DND-41 (cell line): ENCODE results near the gene SERINC5.

Source experiments
- ATAC-seq: fragments of 200-7000 bp; cut with Tn5 transposase; 3 replicates; pipeline ENCODE4 v1.9.1; 2021; ENCODE audit warnings: low read depth; ENCODE audit not compliant: insufficient read depth
- DNase-seq: peaks from one replicate; pipeline ENCODE4 v3.0.0-alpha.2; 2020
- H2AFZ ChIP-seq: 2 replicates; pipeline ENCODE4 v1.6.0; 2012; ENCODE audit warnings: low read depth, low read length
- H3K27ac ChIP-seq: 2 replicates; pipeline ENCODE4 v1.5.1; 2012; ENCODE audit warnings: low read length, inconsistent platforms
- H3K27me3 ChIP-seq: fragments of 200-600 bp; sonication (generic); 2 replicates; pipeline ENCODE4 v1.6.0; 2012; ENCODE audit warnings: low read length, mild to moderate bottlenecking, inconsistent platforms; ENCODE audit not compliant: insufficient read depth, poor library complexity
- H3K36me3 ChIP-seq: 2 replicates; pipeline ENCODE4 v1.5.1; 2012; ENCODE audit warnings: low read length, inconsistent platforms; ENCODE audit not compliant: insufficient read depth
- H3K4me1 ChIP-seq: 2 replicates; pipeline ENCODE4 v1.5.1; 2012; ENCODE audit warnings: mild to moderate bottlenecking, low read length; ENCODE audit not compliant: insufficient read depth
- H3K4me2 ChIP-seq: 2 replicates; pipeline ENCODE4 v1.6.0; 2012; ENCODE audit warnings: mild to moderate bottlenecking, moderate library complexity, low read length, inconsistent platforms; ENCODE audit not compliant: insufficient read depth
- H3K4me3 ChIP-seq, 2 experiments: fragments of 200-600 bp in 1 of 2; shearing (Covaris generic) in 1 of 2; 2 replicates each; pipeline ENCODE4 v1.5.1; 2012 to 2016; ENCODE audit warnings: inconsistent platforms in 2 of 2, low read length in 2 of 2, mild to moderate bottlenecking in 2 of 2, low read depth in 1 of 2, moderate library complexity in 1 of 2
- H3K79me2 ChIP-seq: 2 replicates; pipeline ENCODE4 v1.6.0; 2012; ENCODE audit warnings: low read length, inconsistent platforms; ENCODE audit not compliant: insufficient read depth
- H3K9ac ChIP-seq: 2 replicates; pipeline ENCODE4 v1.6.0; 2012; ENCODE audit warnings: low read depth, mild to moderate bottlenecking, inconsistent platforms, low read length, moderate library complexity
- H3K9me3 ChIP-seq: 2 replicates; pipeline ENCODE4 v1.5.1; 2012; ENCODE audit warnings: low read length, moderate library complexity, mild to moderate bottlenecking, inconsistent platforms; ENCODE audit not compliant: insufficient read depth, severe bottlenecking
- H4K20me1 ChIP-seq: 2 replicates; pipeline ENCODE4 v1.6.0; 2012; ENCODE audit warnings: low read length; ENCODE audit not compliant: insufficient read depth
- CTCF ChIP-seq: IDR thresholded peaks from 2 replicates; pipeline ENCODE4 v1.5.1; 2012; ENCODE audit warnings: borderline replicate concordance, low read length, moderate library complexity, mild to moderate bottlenecking; ENCODE audit not compliant: poor library complexity, severe bottlenecking; ENCODE audit errors: extremely low read depth
- EZH2 ChIP-seq: IDR thresholded peaks from 3 replicates; pipeline ENCODE4 v1.6.1; 2012; ENCODE audit warnings: borderline replicate concordance, low read depth, mild to moderate bottlenecking, moderate library complexity, low read length, inconsistent platforms; ENCODE audit not compliant: severe bottlenecking

SERINC5 gene

GRCh38 chr5:80259511-80260203 is 3.8 kb upstream of the SERINC5 start:
- H3K9ac ChIP-seq: no peak overlapping the region
- H3K27ac ChIP-seq: no peak overlapping the region
- no peak overlapping the region for H3K4me2 ChIP-seq
- H3K4me1 ChIP-seq: peaks cover 13% of the 10 kb centered on the region
- H3K79me2 ChIP-seq: peaks cover 26% of the 10 kb centered on the region
- TF ChIP-seq CTCF (no peak), EZH2 (no peak)
- H3K9me3 ChIP-seq: no peaks in the 10 kb centered on the region
- no peak overlapping the region for H2AFZ ChIP-seq
- H3K4me3 ChIP-seq: no peak overlapping the region
- no peaks in the 10 kb centered on the region for H3K36me3 ChIP-seq
- DNase-seq: no peak
- H4K20me1 ChIP-seq: peaks cover 6% of the 10 kb centered on the region
- no peaks in the 10 kb centered on the region for H3K27me3 ChIP-seq
- ATAC-seq: no peak

GRCh38 chr5:80255431-80255810 is 427 bp downstream of the SERINC5 start:
- peak overlapping the region; percentile 85 for H3K27ac ChIP-seq
- H4K20me1 ChIP-seq: peaks cover 41% of the 10 kb centered on the region

GRCh38 chr5:80254767-80255430 is 949 bp downstream of the SERINC5 start:
- peak overlapping the region; percentile 82; the same call in 1 of the 2 replicates for H2AFZ ChIP-seq
- ATAC-seq: peak; percentile 19
- peaks cover 73% of the 10 kb centered on the region for H3K79me2 ChIP-seq

More at GRCh38 chr5:80255431-80255810, 427 bp downstream of the SERINC5 start:
- H3K9me3 ChIP-seq: no peaks in the 10 kb centered on the region
- peaks cover 68% of the 10 kb centered on the region for H3K79me2 ChIP-seq
- DNase-seq: peak; percentile 59
- H3K27me3 ChIP-seq: no peaks in the 10 kb centered on the region
- peak overlapping the region; percentile 87 for H3K9ac ChIP-seq
- H2AFZ ChIP-seq: peak overlapping the region; percentile 82
- peaks cover 44% of the 10 kb centered on the region for H3K4me1 ChIP-seq
- peak overlapping the region; percentile 74 for H3K4me2 ChIP-seq
- TF ChIP-seq EZH2: no peak
- no peak for TF ChIP-seq CTCF
- H3K4me3 ChIP-seq: peak overlapping the region; percentile 43 to 68
- peak; percentile 63 for ATAC-seq
- peaks cover 6% of the 10 kb centered on the region; the same call in 1 of the 2 replicates for H3K36me3 ChIP-seq

More at GRCh38 chr5:80254767-80255430, 949 bp downstream of the SERINC5 start:
- Histone ChIP-seq H3K4me3 (peak overlapping the region; percentile 43 to 68), H3K4me2 (peak overlapping the region; percentile 74), H3K36me3 (peaks cover 6% of the 10 kb centered on the region; the same call in 1 of the 2 replicates), H3K9me3 (no peaks in the 10 kb centered on the region), H4K20me1 (peaks cover 41% of the 10 kb centered on the region), H3K27me3 (no peaks in the 10 kb centered on the region), H3K9ac (peak overlapping the region; percentile 87), H3K4me1 (peaks cover 44% of the 10 kb centered on the region), H3K27ac (peak overlapping the region; percentile 85)
- peak; percentile 54 for DNase-seq
- TF ChIP-seq CTCF (peak; percentile 6), EZH2 (no peak)
